Stomach (tissue), 4 donors: ENCODE data around the gene RTKN.
"Not testable (repeated sequence)": the region's sequence is repeated elsewhere in the genome, so short reads cannot be mapped to it uniquely, and the experiment has no call there.

Source experiments
- POLR2A ChIP-seq, 4 donors: fragments of 450-650 bp; IDR thresholded peaks; one replicate each; pipeline ENCODE4 v1.6.1; 2016; ENCODE audit warnings: antibody characterized with exemption in 4 of 4, control low read depth in 2 of 4, mild to moderate bottlenecking in 1 of 4, moderate library complexity in 1 of 4
- TF ChIP-seq, protein P1 (sequence below), 7 experiments: fragments of 450-650 bp in 4 of 7; fragments of 200-600 bp in 3 of 7; sonication (generic) in 3 of 7; IDR thresholded peaks; one replicate each; pipeline ENCODE4 v1.5.1; 2016 to 2019; ENCODE audit warnings: antibody characterized with exemption in 7 of 7, control low read depth in 2 of 7, mild to moderate bottlenecking in 1 of 7

DNA sequence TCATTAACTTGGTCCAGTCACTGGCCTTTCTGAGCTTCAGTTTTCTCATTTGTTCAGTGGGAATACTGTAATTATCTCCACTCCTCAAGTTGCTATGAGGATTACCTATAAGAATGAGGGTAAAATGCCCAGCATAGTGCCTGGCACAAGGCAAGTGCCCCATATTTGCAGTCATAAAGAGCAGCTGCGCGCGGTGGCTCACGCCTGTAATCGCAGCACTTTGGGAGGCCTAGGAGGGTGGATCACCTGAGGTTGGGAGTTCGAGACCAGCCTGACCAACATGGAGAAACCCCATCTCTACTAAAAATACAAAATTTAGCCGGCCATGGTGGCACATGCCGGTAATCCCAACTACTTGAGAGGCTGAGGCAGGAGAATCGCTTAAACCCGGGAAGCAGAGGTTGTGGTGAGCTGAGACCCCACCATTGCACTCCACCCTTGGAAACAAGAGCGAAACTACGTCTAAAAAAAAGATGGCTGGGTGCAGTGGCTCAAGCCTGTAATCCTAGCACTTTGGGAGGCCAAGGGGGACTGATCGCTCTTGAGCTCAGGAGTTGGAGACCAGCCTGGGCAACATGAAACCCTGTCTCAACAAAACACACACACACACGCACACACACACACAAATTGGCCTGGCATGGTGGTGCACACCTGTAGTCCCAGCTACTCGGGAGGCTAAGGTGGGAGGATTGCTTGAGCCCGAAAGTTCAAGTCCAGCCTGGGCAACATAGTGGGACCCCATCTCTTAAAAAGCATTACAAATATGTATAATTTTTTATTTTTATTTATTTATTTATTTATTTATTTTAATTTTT lies 953 bp upstream of the RTKN start:
- TF ChIP-seq, protein P1, sequence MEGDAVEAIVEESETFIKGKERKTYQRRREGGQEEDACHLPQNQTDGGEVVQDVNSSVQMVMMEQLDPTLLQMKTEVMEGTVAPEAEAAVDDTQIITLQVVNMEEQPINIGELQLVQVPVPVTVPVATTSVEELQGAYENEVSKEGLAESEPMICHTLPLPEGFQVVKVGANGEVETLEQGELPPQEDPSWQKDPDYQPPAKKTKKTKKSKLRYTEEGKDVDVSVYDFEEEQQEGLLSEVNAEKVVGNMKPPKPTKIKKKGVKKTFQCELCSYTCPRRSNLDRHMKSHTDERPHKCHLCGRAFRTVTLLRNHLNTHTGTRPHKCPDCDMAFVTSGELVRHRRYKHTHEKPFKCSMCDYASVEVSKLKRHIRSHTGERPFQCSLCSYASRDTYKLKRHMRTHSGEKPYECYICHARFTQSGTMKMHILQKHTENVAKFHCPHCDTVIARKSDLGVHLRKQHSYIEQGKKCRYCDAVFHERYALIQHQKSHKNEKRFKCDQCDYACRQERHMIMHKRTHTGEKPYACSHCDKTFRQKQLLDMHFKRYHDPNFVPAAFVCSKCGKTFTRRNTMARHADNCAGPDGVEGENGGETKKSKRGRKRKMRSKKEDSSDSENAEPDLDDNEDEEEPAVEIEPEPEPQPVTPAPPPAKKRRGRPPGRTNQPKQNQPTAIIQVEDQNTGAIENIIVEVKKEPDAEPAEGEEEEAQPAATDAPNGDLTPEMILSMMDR (IDR thresholded peaks at IDR 0.05) = not testable (repeated sequence)
- TF ChIP-seq POLR2A (IDR thresholded peaks at IDR 0.05) = not testable (repeated sequence)
